ENCODE measurements around the gene RAB14. TPM values are rescaled to one million over a fixed set of nuclear protein-coding genes. Genes with fewer than 3 reads are reported as not detected.
"Not testable (repeated sequence)": the region's sequence is repeated elsewhere in the genome, so short reads cannot be mapped to it uniquely, and the experiment has no call there.

The RAB14 gene
- total RNA-seq, 1 donor from 2014 or later = 51.3 TPM

GRCh38 chr9:121135642-121136041 lies 66.0 kb downstream of the RAB14 start:
- H3K9me3 ChIP-seq (replicated peaks) = no peaks in the 10 kb centered on the region
- no peak overlapping the region for H3K27ac ChIP-seq (replicated peaks)
- H3K27me3 ChIP-seq (ENCODE audit: low read depth) = no peaks in the 10 kb centered on the region
- H3K4me1 ChIP-seq = no peaks in the 10 kb centered on the region
- TF ChIP-seq CTCF (IDR thresholded peaks at IDR 0.05; ENCODE audit: borderline replicate concordance) = no peak
- H3K4me3 ChIP-seq = no peak overlapping the region
- H3K36me3 ChIP-seq = peaks cover 48% of the 10 kb centered on the region
- intact Hi-C loops (cut with micrococcal nuclease) = no loop called here
- no peak for DNase-seq

GRCh38 chr9:121133104-121133816 lies 68.4 kb downstream of the RAB14 start:
- intact Hi-C loops (cut with micrococcal nuclease) = no loop called here
- H3K9me3 ChIP-seq (replicated peaks) = no peaks in the 10 kb centered on the region
- no peak for DNase-seq
- H3K36me3 ChIP-seq = peaks cover 24% of the 10 kb centered on the region
- H3K4me3 ChIP-seq = no peak overlapping the region
- no peaks in the 10 kb centered on the region for H3K4me1 ChIP-seq
- TF ChIP-seq CTCF (IDR thresholded peaks at IDR 0.05; ENCODE audit: borderline replicate concordance) = no peak
- H3K27me3 ChIP-seq (ENCODE audit: low read depth) = no peaks in the 10 kb centered on the region
- H3K27ac ChIP-seq (replicated peaks) = no peak overlapping the region

GRCh38 chr9:121129384-121129783 lies 72.3 kb downstream of the RAB14 start:
- DNase-seq; H3K4me3 ChIP-seq; H3K27ac ChIP-seq (replicated peaks); H3K4me1 ChIP-seq; H3K27me3 ChIP-seq (ENCODE audit: low read depth); intact Hi-C loops (cut with micrococcal nuclease); H3K9me3 ChIP-seq (replicated peaks): not testable (repeated sequence)
- peaks cover 32% of the 10 kb centered on the region for H3K36me3 ChIP-seq

Other genes starting within 250 kb of the RAB14 start
- 0.63 TPM for gene C5, start 151.6 kb downstream of the RAB14 start, total RNA-seq
- 3.4 TPM for gene CNTRL, start 126.9 kb downstream of the RAB14 start, total RNA-seq
- gene GSN, start 66.3 kb upstream of the RAB14 start, total RNA-seq = 758 TPM
- gene STOM, start 168.4 kb upstream of the RAB14 start, total RNA-seq = 165 TPM

All from left ventricle myocardium inferior (tissue), 1 donor.